Activated naive CD4-positive, alpha-beta T cell treated with anti-CD3 and anti-CD28 coated beads, Interleukin-2, amount 50 U/mL, for 16 hours (primary cell): ENCODE measurements around the gene PNO1.
"Not testable (repeated sequence)": the region's sequence is repeated elsewhere in the genome, so short reads cannot be mapped to it uniquely, and the experiment has no call there.

Experiments used
- DNase-seq: peaks from one replicate; pipeline ENCODE4 v3.0.0-alpha.2; 2020

PNO1 gene

GRCh38 chr2:68158134-68158447 is 403 bp downstream of the PNO1 start:
- no peak for DNase-seq

GRCh38 chr2:68163641-68164040 is 6.0 kb downstream of the PNO1 start:
- no peak for DNase-seq

- DNase-seq: no peak
Measured at GRCh38 chr2:68167186-68167585, 9.5 kb downstream of the PNO1 start.

DNA sequence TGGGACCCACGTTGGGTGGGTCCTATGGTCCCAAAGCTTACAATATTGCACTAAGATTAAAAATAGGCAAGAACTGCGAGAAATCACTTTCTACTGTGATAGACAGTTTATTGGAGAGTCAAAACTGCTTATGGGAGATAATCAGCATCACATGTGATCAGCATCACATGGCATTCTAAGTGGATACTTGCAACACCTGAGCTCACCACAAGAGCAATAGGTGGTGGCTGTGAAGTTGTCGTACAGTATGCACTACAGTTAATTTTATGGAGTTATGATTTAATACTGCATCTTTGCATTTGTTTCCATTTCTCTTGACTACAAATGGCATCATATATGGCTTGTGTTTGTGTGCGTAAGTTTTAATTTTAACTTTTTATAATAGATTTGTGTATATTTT is 11.6 kb downstream of the PNO1 start:
- no peak for DNase-seq

DNA sequence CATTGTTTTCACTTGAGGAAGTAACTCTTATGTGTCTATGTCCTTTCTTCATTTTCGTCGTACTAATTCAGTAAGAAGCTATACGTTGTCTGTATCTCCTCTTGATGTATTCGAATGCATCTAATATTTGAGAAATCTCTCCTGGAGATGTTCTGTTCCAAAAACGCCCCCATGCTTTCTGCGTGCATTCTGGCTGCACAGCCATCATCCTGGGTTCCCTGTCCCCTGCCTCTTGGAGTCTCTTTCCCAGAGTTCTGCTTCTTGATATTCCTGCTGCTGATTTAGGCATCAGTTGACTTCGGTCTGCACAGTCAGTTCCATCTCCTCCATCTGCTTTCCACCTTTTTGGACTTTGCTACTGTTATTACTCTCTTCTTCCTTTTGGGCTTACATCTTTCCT is 13.5 kb downstream of the PNO1 start:
- no peak for DNase-seq

DNA sequence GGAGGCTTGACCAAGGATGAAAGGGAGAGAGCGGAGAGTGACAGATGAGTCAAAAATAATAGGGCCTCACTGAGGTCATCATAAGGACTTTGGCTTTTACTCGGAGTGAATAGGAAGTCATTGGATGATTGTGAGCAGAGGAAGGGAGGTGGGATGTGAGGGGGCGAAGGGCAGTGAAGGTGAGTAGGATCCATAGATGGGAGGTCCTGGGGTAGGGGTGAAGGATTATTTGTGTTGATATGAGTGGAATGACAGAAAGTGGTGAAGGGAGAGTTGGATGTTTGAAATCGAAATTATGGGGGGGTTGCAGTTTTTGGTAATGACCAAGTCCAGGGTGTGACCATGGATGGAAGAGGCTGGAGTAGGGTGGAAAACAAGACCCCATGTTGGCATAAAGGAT is 14.0 kb downstream of the PNO1 start:
- no peak for DNase-seq

DNA sequence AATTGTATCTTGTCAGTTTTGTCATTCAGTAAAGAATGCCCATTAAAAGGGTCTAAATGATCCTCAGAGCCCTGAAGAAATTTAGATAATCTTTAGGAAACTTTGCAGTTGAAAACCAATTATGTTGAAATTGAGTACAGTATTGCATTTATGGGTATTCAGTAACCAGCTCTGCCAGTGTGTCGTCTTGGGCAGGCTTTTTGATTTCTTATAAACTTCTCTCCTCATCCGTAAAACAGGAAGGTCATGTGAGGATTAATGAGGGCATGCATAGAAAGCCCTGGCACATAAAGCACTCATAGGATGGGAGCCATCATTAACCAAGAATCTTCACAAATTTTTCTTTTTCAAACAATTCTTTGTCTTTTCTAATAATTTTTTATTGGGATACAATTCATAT is 14.8 kb downstream of the PNO1 start:
- DNase-seq: no peak

GRCh38 chr2:68172990-68173700 is 15.5 kb downstream of the PNO1 start:
- no peak for DNase-seq

DNA sequence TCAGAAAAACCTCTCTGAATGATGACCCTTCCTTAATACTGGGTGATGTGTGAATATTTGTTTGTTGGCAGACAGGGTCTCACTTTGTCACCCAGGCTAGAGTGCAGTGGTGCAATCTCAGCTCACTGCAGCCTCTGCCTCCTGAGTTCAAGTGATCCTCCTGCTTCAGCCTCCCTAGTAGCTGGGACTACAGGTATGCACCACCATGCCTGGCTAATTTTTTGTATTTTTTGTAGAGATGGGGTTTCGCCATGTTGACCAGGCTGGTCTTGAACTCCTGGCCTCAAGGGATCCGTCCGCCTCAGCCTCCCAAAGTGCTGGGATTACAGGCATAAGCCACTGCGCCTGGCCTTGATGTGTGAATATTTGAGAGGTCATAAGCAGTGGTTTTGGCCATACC is 17.5 kb downstream of the PNO1 start:
- not testable (repeated sequence) for DNase-seq

DNA sequence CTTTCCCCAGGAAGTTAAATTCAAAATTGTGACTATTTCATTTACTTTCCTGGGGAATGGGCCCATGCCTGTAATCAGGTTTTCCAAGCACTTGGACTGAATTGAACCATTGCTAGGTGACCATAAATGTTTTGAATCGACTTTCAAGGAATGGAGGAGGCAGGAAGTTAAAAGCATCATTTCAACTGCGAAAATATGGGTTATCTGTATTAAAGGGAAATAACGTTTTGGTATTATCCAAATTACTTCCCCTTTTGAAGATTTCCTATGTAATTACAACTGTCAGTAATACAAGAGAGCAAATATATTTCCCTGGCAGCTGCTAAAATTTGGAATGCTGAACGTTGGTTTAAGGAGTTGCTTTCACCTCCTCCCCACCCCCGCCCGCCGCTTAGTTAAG is 19.0 kb downstream of the PNO1 start:
- DNase-seq: no peak

- no peak for DNase-seq
Measured at GRCh38 chr2:68177541-68177940, 19.9 kb downstream of the PNO1 start.

DNA sequence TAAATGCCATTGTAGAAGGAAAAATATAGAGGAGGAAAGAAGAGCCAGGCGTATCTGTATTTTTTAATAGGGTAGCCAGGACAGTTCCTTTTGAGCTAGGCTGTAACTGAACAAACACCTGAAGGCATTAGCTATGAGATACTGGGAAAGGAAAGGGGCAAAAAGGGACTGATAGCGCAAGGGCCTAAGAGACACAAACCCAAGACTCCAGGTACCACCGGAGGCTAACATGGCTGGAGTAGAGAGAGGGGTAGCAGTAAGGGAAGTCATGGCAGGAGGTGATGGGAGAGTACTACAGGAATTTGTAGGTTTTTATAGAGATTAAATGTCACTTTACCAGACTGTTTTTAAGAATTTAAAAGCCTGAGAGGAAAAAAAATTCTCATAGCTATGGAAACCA is 20.7 kb downstream of the PNO1 start:
- DNase-seq: no peak

GRCh38 chr2:68178954-68179627 is 21.4 kb downstream of the PNO1 start:
- DNase-seq: no peak

GRCh38 chr2:68182902-68183301 is 25.2 kb downstream of the PNO1 start:
- no peak for DNase-seq

- peak; percentile 66 for DNase-seq
Measured at GRCh38 chr2:68185541-68186164, 28.0 kb downstream of the PNO1 start.

DNA sequence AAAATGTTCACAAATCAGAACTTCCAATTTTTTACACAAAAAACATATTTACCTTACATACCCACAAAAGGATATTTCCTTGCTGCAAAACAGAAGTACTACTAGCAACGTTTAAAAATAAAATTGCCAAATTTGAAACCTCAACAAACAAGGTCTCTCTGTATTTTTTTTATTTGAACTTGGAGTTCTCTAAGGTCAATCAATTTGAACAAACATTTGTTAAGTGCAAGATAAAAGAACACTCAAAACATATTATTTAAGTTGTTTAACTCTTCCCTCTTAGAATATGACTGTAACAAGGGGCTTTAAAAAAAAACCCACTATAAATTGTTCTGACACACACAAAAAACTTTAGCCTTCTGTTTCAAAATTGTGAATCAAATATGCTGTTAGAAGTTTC is 29.6 kb downstream of the PNO1 start:
- DNase-seq: no peak

GRCh38 chr2:68188831-68189230 is 31.1 kb downstream of the PNO1 start:
- DNase-seq: no peak

GRCh38 chr2:68189991-68190784 is 32.5 kb downstream of the PNO1 start:
- no peak for DNase-seq

DNA sequence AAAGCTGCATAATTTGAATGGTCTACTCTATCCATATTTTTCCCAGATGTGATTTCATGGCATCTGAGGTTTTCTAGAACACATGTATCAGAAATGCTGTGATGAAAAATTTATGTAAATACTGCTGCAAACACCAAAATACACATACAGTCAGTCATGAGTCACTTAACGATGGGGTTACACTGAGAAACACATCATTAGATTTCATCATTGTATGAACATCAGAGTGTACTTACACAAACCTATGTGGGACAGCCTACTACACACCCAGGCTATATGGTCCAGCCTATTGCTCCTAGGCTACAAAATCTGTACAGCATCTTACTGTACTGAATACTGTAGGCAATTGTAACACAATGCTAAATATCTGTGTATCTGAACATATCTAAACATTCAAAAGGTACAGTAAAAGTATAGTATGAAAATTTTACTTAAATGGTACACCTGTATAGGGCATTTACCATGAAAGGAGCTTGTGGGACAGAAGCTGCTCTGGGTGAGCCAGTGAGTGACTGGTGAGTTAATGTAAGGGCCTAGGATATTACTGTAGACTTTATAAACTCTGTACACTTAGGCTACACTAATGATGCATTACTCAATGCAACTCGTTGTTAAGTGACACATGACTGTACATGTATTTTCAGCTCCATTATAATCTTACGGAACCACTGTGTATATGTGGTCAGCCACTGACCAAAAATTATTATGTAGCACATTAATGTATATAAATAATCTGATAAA is 33.5 kb downstream of the PNO1 start:
- no peak for DNase-seq

DNA sequence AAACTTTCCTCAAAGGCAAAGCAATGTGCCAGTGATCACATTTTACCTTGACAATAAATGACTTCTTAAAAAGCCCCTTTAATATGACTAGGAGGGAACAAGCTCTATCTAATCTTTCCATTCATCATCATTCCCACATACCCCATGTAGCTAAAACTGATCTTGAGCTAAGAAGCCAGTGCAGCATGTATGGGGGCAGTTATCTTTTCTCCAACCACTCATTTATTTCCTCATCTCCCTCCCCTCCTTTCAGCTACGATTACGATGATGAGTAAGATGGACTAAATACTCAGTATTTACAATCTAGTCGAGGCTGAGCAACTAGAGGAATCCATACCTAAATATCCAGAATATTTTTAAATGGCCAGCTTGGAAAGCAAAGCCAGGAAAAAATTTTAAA is 35.5 kb downstream of the PNO1 start:
- DNase-seq: no peak

DNA sequence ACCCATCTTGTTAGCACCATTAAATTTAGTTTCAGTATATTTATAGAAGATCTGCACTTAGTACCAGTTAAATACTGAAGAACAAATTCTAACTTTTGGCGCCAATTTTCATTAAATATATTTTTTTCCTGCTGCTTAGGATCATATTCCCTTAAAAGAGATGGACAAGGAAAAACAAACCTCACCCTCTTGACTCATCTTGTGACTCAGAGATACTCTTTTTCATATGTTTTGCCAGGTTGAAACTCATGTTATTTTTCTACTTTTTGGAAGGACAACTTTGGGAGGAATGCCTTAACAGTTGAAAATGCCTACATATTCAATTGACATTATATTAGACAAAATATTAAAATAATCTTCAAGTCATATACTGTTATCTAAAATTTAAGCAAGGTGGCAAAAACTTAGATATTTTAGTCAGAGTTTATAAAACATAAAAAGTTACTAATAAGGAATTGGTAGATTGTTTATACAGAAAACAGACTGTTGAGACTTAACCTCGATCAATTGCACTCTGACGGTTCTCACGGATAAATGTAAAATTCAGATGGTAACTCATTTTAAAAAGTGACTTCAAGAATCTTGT is 36.2 kb downstream of the PNO1 start:
- DNase-seq: no peak

DNA sequence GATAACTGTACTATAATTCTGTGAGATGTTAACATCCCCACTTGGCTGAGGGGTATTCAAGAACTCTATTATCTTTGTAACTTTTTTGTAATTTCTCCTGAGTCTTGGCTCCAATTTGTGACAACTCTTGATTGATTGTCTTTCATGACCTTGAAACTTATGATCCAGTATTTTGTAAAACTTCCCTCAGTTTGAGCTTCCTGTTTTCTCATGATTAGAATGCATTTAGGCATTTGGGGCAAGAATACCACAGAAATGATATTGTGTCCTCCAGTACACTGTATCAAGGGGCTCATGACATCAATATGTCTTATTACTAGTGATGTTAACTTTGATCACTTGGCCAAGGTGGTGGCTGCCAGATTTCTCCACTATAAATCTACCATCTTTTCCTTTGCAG is 37.4 kb downstream of the PNO1 start:
- no peak for DNase-seq
